Lung (tissue), 16 donors: Measurements from ENCODE around the gene PDS5B. TPM values are rescaled to one million over a fixed set of nuclear protein-coding genes. Genes with fewer than 3 reads are reported as not detected.

Experiments used
- ATAC-seq: fragments of 200-7000 bp; cut with Tn5 transposase; one replicate; pipeline ENCODE4 v1.9.1; 2020; ENCODE audit warnings: moderate number of reproducible peaks; ENCODE audit not compliant: insufficient read depth, low FRiP score
- DNase-seq, 3 donors: peaks; one replicate each; pipeline ENCODE4 v3.0.0-alpha.2; 2013 to 2017
- H3K27ac ChIP-seq, 2 donors: one replicate each; pipeline ENCODE4 v1.5.1; 2013; ENCODE audit warnings: mild to moderate bottlenecking in 2 of 2, moderate library complexity in 2 of 2, control low read depth in 1 of 2, inconsistent platforms in 1 of 2, low read depth in 1 of 2, low read length in 1 of 2
- H3K27me3 ChIP-seq, 3 donors: one replicate each; pipeline ENCODE4 v1.5.1; 2013; ENCODE audit warnings: low read length in 2 of 3; ENCODE audit not compliant: control insufficient read depth in 3 of 3, insufficient read depth in 3 of 3
- H3K36me3 ChIP-seq, 4 donors: one replicate each; pipeline ENCODE4 v1.5.1; 2013; ENCODE audit warnings: low read length in 4 of 4, mild to moderate bottlenecking in 1 of 4, moderate library complexity in 1 of 4; ENCODE audit not compliant: control insufficient read depth in 4 of 4, insufficient read depth in 4 of 4
- H3K4me1 ChIP-seq, 5 donors: one replicate each; pipeline ENCODE4 v1.5.1; 2013; ENCODE audit warnings: low read length in 5 of 5, mild to moderate bottlenecking in 2 of 5, moderate library complexity in 1 of 5; ENCODE audit not compliant: control insufficient read depth in 5 of 5, insufficient read depth in 5 of 5
- H3K4me3 ChIP-seq: one replicate; pipeline ENCODE4 v1.5.1; 2013; ENCODE audit warnings: mild to moderate bottlenecking, control low read depth, moderate library complexity
- H3K9ac ChIP-seq, 2 donors: one replicate each; pipeline ENCODE4 v1.5.1; 2013; ENCODE audit warnings: low read length in 2 of 2, control low read depth in 1 of 2; ENCODE audit not compliant: insufficient read depth in 1 of 2
- H3K9me3 ChIP-seq, 4 donors: one replicate each; pipeline ENCODE4 v1.5.1; 2013; ENCODE audit warnings: low read length in 3 of 4, mild to moderate bottlenecking in 1 of 4, moderate library complexity in 1 of 4; ENCODE audit not compliant: control insufficient read depth in 4 of 4, insufficient read depth in 3 of 4
- CTCF ChIP-seq: IDR thresholded peaks from 2 replicates; pipeline ENCODE4 v1.5.1; 2012; ENCODE audit warnings: mild to moderate bottlenecking; ENCODE audit errors: control extremely low read depth, extremely low read depth
- WGBS, 2 donors: extraction: QIAGEN DNeasy Blood & Tissue Kit; methylation state at CpG; one replicate each; pipeline ENCODE4 v1.1.7; 2013; 5-methylcytosine and 5-hydroxymethylcytosine counted together
- long read RNA-seq, 5 donors: transcript quantifications; one replicate each; lab custom pipeline, GENCODE V29; 2026
- polyA plus RNA-seq, 2 donors: library from polyadenylated mRNA; stranded (reverse); fragments of 200-250 nt; gene quantifications; one replicate each; pipeline ENCODE4 v1.2.1, GENCODE V29; 2013
- total RNA-seq, 2 donors: library from RNA; depleted of rRNA in 1 of 2; stranded (reverse); fragments of >200 nt in 1 of 2; gene quantifications; one replicate each; pipeline ENCODE4 v1.2.1, GENCODE V29; 2014 to 2021
- donor health status: control.
- donor health status: control.
- donor health status: Bipolar disorder and iron deficiency.
- donor health status: healthy.
- donor health status: DM: yes; HTN: yes; CAD: no.

Gene PDS5B
- total RNA-seq, result 100 to 1,000 TPM in 1 of 2 donors, 10 to 100 TPM in 1; 31.0 to 111 TPM
- polyA plus RNA-seq, result 1 to 10 TPM; 5.3 to 7.7 TPM
- long read RNA-seq, donor 1, full-length matches to known transcripts, result 4 of 31 reads
- long read RNA-seq, donor 1, partial matches to known transcripts, result 27 of 31 reads
- long read RNA-seq, donor 1, other reads (novel, unspliced or antisense), result 0 of 31 reads
- long read RNA-seq, donor 2, partial matches to known transcripts, result 0 of 3 reads
- long read RNA-seq, donor 2, other reads (novel, unspliced or antisense), result 0 of 3 reads
- long read RNA-seq, donor 3, full-length matches to known transcripts, result 5 of 17 reads
- long read RNA-seq, donor 3, partial matches to known transcripts, result 12 of 17 reads
- long read RNA-seq, donor 3, other reads (novel, unspliced or antisense), result 0 of 17 reads
- long read RNA-seq, donor 4, partial matches to known transcripts, result 5 of 9 reads
- long read RNA-seq, donor 4, other reads (novel, unspliced or antisense), result 0 of 9 reads
- long read RNA-seq, donor 5, partial matches to known transcripts, result 15 of 19 reads
- long read RNA-seq, donor 5, other reads (novel, unspliced or antisense), result 0 of 19 reads

- ATAC-seq, result peak; percentile 100
- peak; percentile 96 to 98 (median 97) for DNase-seq
- Histone ChIP-seq H3K27ac (peak within 1 kb of the TSS; percentile 92 to 96), H3K4me3 (peak within 1 kb of the TSS; percentile 65), H3K4me1 (peaks cover 0 to 30% (median 18%) of the 10 kb centered on the region in 5 donors), H3K27me3 (no peaks in the 10 kb centered on the region), H3K9me3 (no peaks in the 10 kb centered on the region), H3K36me3 (peaks cover 0 to 3% (median 0%) of the 10 kb centered on the region in 4 donors), H3K9ac (peak within 1 kb of the TSS; percentile 92 to 99)
- TF ChIP-seq CTCF, result peak; percentile 93
- 1% methylated on average over 61 to 97 of the region's 97 CpGs for WGBS, 2 donors
These were observed at the start of gene PDS5B for GRCh38 chr13:32586080-32586900. PDS5B (plus strand) TSS chr13:32586452; CDS start chr13:32648773, 62,321 bp downstream.

GRCh38 chr13:32537580-32538142 is 48.6 kb upstream of the PDS5B start:
- 23 to 31% methylated on average over 21 to 22 of the region's 22 CpGs for WGBS, 2 donors

GRCh38 chr13:32538143-32538620 is 48.1 kb upstream of the PDS5B start:
- Histone ChIP-seq H3K27ac (peak overlapping the region; percentile 94 to 98), H3K27me3 (no peaks in the 10 kb centered on the region), H3K9me3 (no peaks in the 10 kb centered on the region), H3K4me1 (peaks cover 0 to 13% (median 7%) of the 10 kb centered on the region in 5 donors), H3K36me3 (peaks cover 2 to 21% (median 13%) of the 10 kb centered on the region in 4 donors), H3K4me3 (peak overlapping the region; percentile 83), H3K9ac (peak overlapping the region; percentile 91 to 99)
- ATAC-seq (peak; percentile 67), DNase-seq (peak in 1 of 3 donors; percentile 59)
- no peak for TF ChIP-seq CTCF
- WGBS, 2 donors, result 0 to 1% methylated on average over 23 of the region's 23 CpGs

More at GRCh38 chr13:32537580-32538142, 48.6 kb upstream of the PDS5B start:
- no peak for TF ChIP-seq CTCF
- peak in 1 of 3 donors; percentile 33 for DNase-seq
- Histone ChIP-seq H3K4me3 (peak overlapping the region; percentile 83), H3K36me3 (peaks cover 2 to 21% (median 13%) of the 10 kb centered on the region in 4 donors), H3K4me1 (peaks cover 0 to 13% (median 7%) of the 10 kb centered on the region in 5 donors), H3K9me3 (no peaks in the 10 kb centered on the region), H3K9ac (peak overlapping the region; percentile 91 to 99), H3K27ac (peak overlapping the region; percentile 94 to 98), H3K27me3 (no peaks in the 10 kb centered on the region)
- ATAC-seq, result no peak
